ENCODE data around the gene DIO1.
"Not testable (repeated sequence)": the region's sequence is repeated elsewhere in the genome, so short reads cannot be mapped to it uniquely, and the experiment has no call there.

DIO1 gene

DNA sequence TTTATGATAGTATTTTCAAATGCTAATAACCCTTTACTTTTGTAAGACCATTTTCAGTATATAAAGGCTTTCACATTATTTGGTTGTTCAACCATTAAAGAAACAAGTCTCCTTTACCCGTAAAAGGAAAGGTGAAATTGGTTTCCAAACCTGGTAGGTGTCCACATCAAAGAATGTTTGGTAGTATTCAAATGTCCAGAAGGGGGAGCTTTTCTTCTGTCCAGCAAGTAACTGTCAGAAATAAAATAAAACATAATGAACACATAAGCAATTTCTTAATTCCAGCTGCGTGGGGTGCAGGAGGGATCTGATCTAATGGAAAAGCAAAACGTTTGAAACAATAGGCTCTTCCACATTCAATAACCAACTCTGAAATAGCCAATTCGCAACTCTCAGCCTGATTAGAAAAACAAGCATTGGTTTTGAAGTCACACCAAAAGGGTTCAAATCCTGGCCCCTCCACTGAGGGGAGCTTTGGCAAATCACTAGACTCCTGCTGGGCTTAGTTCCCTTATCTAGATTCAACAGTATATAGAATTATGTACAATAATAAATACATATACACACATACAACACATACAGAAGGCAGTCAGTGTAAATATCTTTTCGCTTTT, 15.4 kb upstream of the DIO1 start:
- DNase-seq, result peak; percentile 8
- Histone ChIP-seq H3K36me3 (replicated peaks) (peaks cover 30% of the 10 kb centered on the region), H3K4me3 (ENCODE audit: low read depth, low read length) (no peak overlapping the region), H3K27ac (no peak overlapping the region), H3K27me3 (replicated peaks) (no peaks in the 10 kb centered on the region)
- TF ChIP-seq, protein P1, sequence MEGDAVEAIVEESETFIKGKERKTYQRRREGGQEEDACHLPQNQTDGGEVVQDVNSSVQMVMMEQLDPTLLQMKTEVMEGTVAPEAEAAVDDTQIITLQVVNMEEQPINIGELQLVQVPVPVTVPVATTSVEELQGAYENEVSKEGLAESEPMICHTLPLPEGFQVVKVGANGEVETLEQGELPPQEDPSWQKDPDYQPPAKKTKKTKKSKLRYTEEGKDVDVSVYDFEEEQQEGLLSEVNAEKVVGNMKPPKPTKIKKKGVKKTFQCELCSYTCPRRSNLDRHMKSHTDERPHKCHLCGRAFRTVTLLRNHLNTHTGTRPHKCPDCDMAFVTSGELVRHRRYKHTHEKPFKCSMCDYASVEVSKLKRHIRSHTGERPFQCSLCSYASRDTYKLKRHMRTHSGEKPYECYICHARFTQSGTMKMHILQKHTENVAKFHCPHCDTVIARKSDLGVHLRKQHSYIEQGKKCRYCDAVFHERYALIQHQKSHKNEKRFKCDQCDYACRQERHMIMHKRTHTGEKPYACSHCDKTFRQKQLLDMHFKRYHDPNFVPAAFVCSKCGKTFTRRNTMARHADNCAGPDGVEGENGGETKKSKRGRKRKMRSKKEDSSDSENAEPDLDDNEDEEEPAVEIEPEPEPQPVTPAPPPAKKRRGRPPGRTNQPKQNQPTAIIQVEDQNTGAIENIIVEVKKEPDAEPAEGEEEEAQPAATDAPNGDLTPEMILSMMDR (IDR thresholded peaks at IDR 0.05; ENCODE audit: low read depth, low read length, missing control alignments), result peak; percentile 60
- in situ Hi-C loops (cut with HindIII; ENCODE audit: low pct_ligation_motif_present, low sequenced_read_pairs), result no loop called here

GRCh38 chr1:53881853-53882252, 12.1 kb upstream of the DIO1 start:
- H3K27me3 ChIP-seq (replicated peaks); H3K4me3 ChIP-seq (ENCODE audit: low read depth, low read length); H3K27ac ChIP-seq; DNase-seq; in situ Hi-C loops (cut with HindIII; ENCODE audit: low pct_ligation_motif_present, low sequenced_read_pairs): not testable (repeated sequence)
- H3K36me3 ChIP-seq (replicated peaks), result peaks cover 26% of the 10 kb centered on the region

- H3K4me3 ChIP-seq (ENCODE audit: low read depth, low read length); H3K27ac ChIP-seq; in situ Hi-C loops (cut with HindIII; ENCODE audit: low pct_ligation_motif_present, low sequenced_read_pairs); DNase-seq; H3K27me3 ChIP-seq (replicated peaks): not testable (repeated sequence)
- peaks cover 16% of the 10 kb centered on the region for H3K36me3 ChIP-seq (replicated peaks)
Measured at GRCh38 chr1:53883600-53883999, 10.4 kb upstream of the DIO1 start.

DNA sequence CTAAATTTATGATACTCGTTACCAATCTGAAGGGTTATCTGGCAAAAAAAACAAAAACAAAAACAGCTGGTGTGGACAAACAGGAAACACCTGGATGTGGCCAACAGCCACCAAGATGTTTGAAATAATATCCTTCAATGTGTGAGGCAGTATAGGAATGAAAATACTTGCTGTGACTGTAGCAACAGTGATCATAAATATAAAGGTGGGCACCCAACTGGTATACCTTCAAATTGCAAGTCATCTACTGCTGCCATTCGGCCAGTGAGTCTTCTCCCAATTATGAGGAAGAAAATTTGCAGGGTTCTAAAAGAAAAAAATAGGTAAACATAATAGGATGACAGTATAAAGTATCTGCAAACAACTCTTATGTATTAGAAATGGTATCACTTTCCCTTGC, 5.3 kb upstream of the DIO1 start:
- TF ChIP-seq, protein P1 (IDR thresholded peaks at IDR 0.05; ENCODE audit: low read depth, low read length, missing control alignments), result no peak
- Histone ChIP-seq H3K4me3 (ENCODE audit: low read depth, low read length) (no peak overlapping the region), H3K36me3 (replicated peaks) (peaks cover 10% of the 10 kb centered on the region), H3K27me3 (replicated peaks) (no peaks in the 10 kb centered on the region), H3K27ac (no peak overlapping the region)
- no peak for DNase-seq
- in situ Hi-C loops (cut with HindIII; ENCODE audit: low pct_ligation_motif_present, low sequenced_read_pairs), result no loop called here

GRCh38 chr1:53889304-53890298, 4.4 kb upstream of the DIO1 start, which contains the start of gene YIPF1:
Gene YIPF1, minus strand, starts transcription at chr1:53889797. Its CDS starts 860 bp downstream, at chr1:53888937.
- H3K27ac ChIP-seq, result peak within 1 kb of the TSS; percentile 74
- peaks cover 5% of the 10 kb centered on the region for H3K36me3 ChIP-seq (replicated peaks)
- H3K27me3 ChIP-seq (replicated peaks), result no peaks in the 10 kb centered on the region
- in situ Hi-C loops (cut with HindIII; ENCODE audit: low pct_ligation_motif_present, low sequenced_read_pairs), result no loop called here
- peak within 1 kb of the TSS; percentile 96 for H3K4me3 ChIP-seq (ENCODE audit: low read depth, low read length)
- TF ChIP-seq, protein P1 (IDR thresholded peaks at IDR 0.05; ENCODE audit: low read depth, low read length, missing control alignments), result no peak
- DNase-seq, result peak; percentile 84

DNA sequence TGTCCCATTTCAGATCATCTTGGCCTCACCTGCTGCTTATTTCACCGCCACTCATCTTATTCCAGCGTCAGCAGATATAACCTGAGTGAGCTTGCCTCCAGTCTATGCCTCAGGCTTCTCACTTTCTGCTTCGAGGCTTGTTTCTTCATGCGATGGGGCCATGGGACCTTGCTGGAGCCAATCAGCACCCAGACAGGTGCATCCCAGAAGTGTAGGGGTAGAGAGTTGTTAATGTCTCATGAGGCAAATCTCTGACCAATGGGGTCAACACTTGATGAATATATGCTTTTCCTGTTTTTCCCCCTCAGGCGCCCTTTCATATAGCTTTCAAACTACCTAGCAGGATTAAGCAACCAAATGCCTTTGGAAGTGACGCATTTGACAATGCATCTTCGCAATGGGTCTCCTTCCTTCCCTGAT, 3.5 kb upstream of the DIO1 start:
- H3K27ac ChIP-seq, result peak overlapping the region; percentile 74
- peaks cover 2% of the 10 kb centered on the region for H3K36me3 ChIP-seq (replicated peaks)
- H3K27me3 ChIP-seq (replicated peaks), result no peaks in the 10 kb centered on the region
- in situ Hi-C loops (cut with HindIII; ENCODE audit: low pct_ligation_motif_present, low sequenced_read_pairs), result no loop called here
- no peak for DNase-seq
- TF ChIP-seq, protein P1 (IDR thresholded peaks at IDR 0.05; ENCODE audit: low read depth, low read length, missing control alignments), result no peak
- no peak overlapping the region for H3K4me3 ChIP-seq (ENCODE audit: low read depth, low read length)
